ENCODE measurements around the gene TNS2.

GRCh38 chr12:53054112-53054878 is 4.4 kb downstream of the TNS2 start:
- TF ChIP-seq POLR2A (IDR thresholded peaks at IDR 0.05; ENCODE audit: low read depth) (peak; percentile 70), CTCF (IDR thresholded peaks at IDR 0.05) (no peak), EP300 (IDR thresholded peaks at IDR 0.05) (no peak)

Data from esophagus muscularis mucosa (tissue), 4 donors.